GM12878 (cell line): Measurements from ENCODE around the gene PORCN. TPM values are rescaled to one million over a fixed set of nuclear protein-coding genes. Genes with fewer than 3 reads are reported as not detected.

ENCODE experiments used
- ATAC-seq: fragments of 200-7000 bp; cut with Tn5 transposase; 3 replicates; pipeline ENCODE4 v1.9.1; 2020; ENCODE audit warnings: mild to moderate bottlenecking, moderate library complexity
- BruUV-seq: library from RNA; stranded (reverse); fragments of 400-500 nt; replicated peaks from 2 replicates; lab custom pipeline; 2021; lab: Mats Ljungman, UMichigan
- CTCF ChIA-PET: fragments of 300-600 bp; sonication (Branson Sonifier 250); formaldehyde crosslinking; extraction: SDS; loops from one replicate; lab custom pipeline; 2021; ENCODE audit warnings: inconsistent platforms; lab: Yijun Ruan, JAX
- POLR2A ChIA-PET: fragments of 350-600 bp; formaldehyde crosslinking; extraction: SDS; loops from one replicate; lab custom pipeline; 2021; ENCODE audit warnings: inconsistent platforms; lab: Charles Lee
- RAD21 ChIA-PET: fragments of 300-600 bp; sonication (Branson Sonifier 250); formaldehyde crosslinking; loops from one replicate; lab custom pipeline; 2023; ENCODE audit warnings: antibody characterized with exemption; ENCODE audit not compliant: unreplicated experiment; lab: Charles Lee
- SMC1A ChIA-PET: fragments of 300-600 bp; sonication (Branson Sonifier 250); formaldehyde crosslinking; loops from one replicate; lab custom pipeline; 2023; ENCODE audit not compliant: unreplicated experiment, uncharacterized antibody; lab: Charles Lee
- DNase-seq: peaks from one replicate; pipeline ENCODE4 v3.0.0-alpha.2; 2011; ENCODE audit warnings: low read depth, low spot score
- FAIRE-seq: peaks from 3 replicates; lab custom pipeline; 2011; peaks lifted over from hg19 to GRCh38; lab: Jason Lieb, UNC
- H2AFZ ChIP-seq: 2 replicates; pipeline ENCODE4 v1.6.0; 2011; ENCODE audit warnings: low read depth, low read length, control low read depth; ENCODE audit not compliant: control insufficient read depth
- H3K27ac ChIP-seq: 2 replicates; pipeline ENCODE4 v1.5.1; 2011; ENCODE audit warnings: control low read depth; ENCODE audit not compliant: control insufficient read depth, insufficient read depth
- H3K27me3 ChIP-seq, 2 experiments: replicated peaks in 1 of 2; 2 replicates each; pipeline versions ENCODE4 v1.6.0 to v1.6.1; 2011; ENCODE audit warnings: low read length in 1 of 2; ENCODE audit not compliant: control insufficient read depth in 2 of 2, insufficient read depth in 2 of 2
- H3K36me3 ChIP-seq, 2 experiments: 2 replicates each; pipeline ENCODE4 v1.5.1; 2011; ENCODE audit warnings: low read length in 1 of 2; ENCODE audit not compliant: control insufficient read depth in 2 of 2, insufficient read depth in 2 of 2
- H3K4me1 ChIP-seq: 2 replicates; pipeline ENCODE4 v1.6.1; 2011; ENCODE audit warnings: mild to moderate bottlenecking, low read length, moderate library complexity, mixed read lengths; ENCODE audit not compliant: control insufficient read depth, insufficient read depth
- H3K4me2 ChIP-seq: 2 replicates; pipeline ENCODE4 v1.6.0; 2011; ENCODE audit warnings: control low read depth; ENCODE audit not compliant: control insufficient read depth, insufficient read depth
- H3K4me3 ChIP-seq: fragments of 200-600 bp; sonication (generic); 2 replicates; pipeline ENCODE4 v1.5.1; 2016
- H3K79me2 ChIP-seq: 2 replicates; pipeline ENCODE4 v1.6.0; 2011; ENCODE audit warnings: low read length; ENCODE audit not compliant: control insufficient read depth, insufficient read depth
- H3K9ac ChIP-seq: 2 replicates; pipeline ENCODE4 v1.8.0; 2011; ENCODE audit warnings: low read length, control low read depth, mixed read lengths; ENCODE audit not compliant: control insufficient read depth, insufficient read depth
- H3K9me3 ChIP-seq: replicated peaks from 3 replicates; pipeline ENCODE4 v1.5.1; 2011; ENCODE audit warnings: mild to moderate bottlenecking, low read length; ENCODE audit not compliant: control insufficient read depth, insufficient read depth
- H4K20me1 ChIP-seq: 2 replicates; pipeline ENCODE4 v1.6.0; 2011; ENCODE audit not compliant: control insufficient read depth, insufficient read depth
- CBX5 ChIP-seq: sonication (generic); IDR thresholded peaks from 2 replicates; pipeline ENCODE4 v1.6.1; 2016; ENCODE audit warnings: low read depth, moderate library complexity, mild to moderate bottlenecking, inconsistent platforms
- EP300 ChIP-seq, 2 experiments: fragments of 150-350 bp in 1 of 2; IDR thresholded peaks; 2 replicates each; pipeline ENCODE4 v1.6.1; 2011 to 2012; ENCODE audit warnings: low read depth in 2 of 2, low read length in 2 of 2, borderline replicate concordance in 1 of 2, improper control_type of control experiment in 1 of 2, inconsistent platforms in 1 of 2; ENCODE audit not compliant: control insufficient read depth in 1 of 2
- EZH2 ChIP-seq: IDR thresholded peaks from 2 replicates; pipeline ENCODE4 v1.6.1; 2012; ENCODE audit warnings: low read depth, mild to moderate bottlenecking, control low read depth, inconsistent platforms, low read length, borderline replicate concordance; ENCODE audit not compliant: control insufficient read depth
- KLF5 ChIP-seq: fragments of 450-650 bp; IDR thresholded peaks from 2 replicates; pipeline ENCODE4 v1.6.1; 2014; ENCODE audit warnings: mild to moderate bottlenecking; ENCODE audit not compliant: partially characterized antibody
- MEF2A ChIP-seq: IDR thresholded peaks from 2 replicates; pipeline ENCODE4 v1.6.1; 2011; ENCODE audit warnings: low read depth, mild to moderate bottlenecking, low read length, moderate library complexity; ENCODE audit not compliant: insufficient read depth
- MYC ChIP-seq: IDR thresholded peaks from 2 replicates; pipeline ENCODE4 v1.6.1; 2011; ENCODE audit warnings: mild to moderate bottlenecking, low read length, moderate library complexity, inconsistent platforms; ENCODE audit not compliant: insufficient read depth, insufficient replicate concordance, insufficient read length, severe bottlenecking
- NFIC ChIP-seq: IDR thresholded peaks from 2 replicates; pipeline ENCODE4 v1.6.1; 2012; ENCODE audit warnings: low read depth, mild to moderate bottlenecking, inconsistent platforms, low read length, moderate library complexity
- NKRF ChIP-seq: fragments of 450-650 bp; conservative IDR thresholded peaks from 2 replicates; pipeline ENCODE4 v1.6.1; 2017; ENCODE audit warnings: mild to moderate bottlenecking, moderate library complexity
- POLR2A ChIP-seq: IDR thresholded peaks from 2 replicates; pipeline ENCODE4 v1.6.1; 2011; ENCODE audit warnings: low read depth, mild to moderate bottlenecking, low read length
- SMC3 ChIP-seq: IDR thresholded peaks from 2 replicates; pipeline ENCODE4 v1.6.1; 2011; ENCODE audit warnings: low read length, improper control_type of control experiment, borderline replicate concordance
- TBL1XR1 ChIP-seq: IDR thresholded peaks from 2 replicates; pipeline ENCODE4 v1.6.1; 2012; ENCODE audit warnings: low read depth, low read length, improper control_type of control experiment
- WRNIP1 ChIP-seq: IDR thresholded peaks from 2 replicates; pipeline ENCODE4 v1.6.1; 2011; ENCODE audit warnings: low read depth, low read length, improper control_type of control experiment, borderline replicate concordance
- WGBS: methylation state at CpG from one replicate; pipeline ENCODE4 v1.1.6; 2016; ENCODE audit warnings: low lambda C conversion rate; ENCODE audit not compliant: insufficient replicate concordance, insufficient coverage; ENCODE audit errors: missing lambda C conversion rate; 5-methylcytosine and 5-hydroxymethylcytosine counted together
- in situ Hi-C: fragments of 300-500 bp; cut with MboI; formaldehyde crosslinking; loops from 9 replicates; pipeline ENCODE4 v1.14.3; 2018; ENCODE audit warnings: mixed read lengths
- intact Hi-C: fragments of 100-400 bp; cut with micrococcal nuclease; formaldehyde crosslinking; loops from one replicate; pipeline ENCODE4 v1.14.2; 2022; ENCODE audit not compliant: unreplicated experiment
- polyA plus RNA-seq, 11 experiments: library from polyadenylated mRNA; depleted of rRNA in 4 of 11; unstranded in 6 of 11; stranded (reverse) in 5 of 11; fragments of >200 nt; fragmentation: Nextera tagmentation in 4 of 11; fragmentation: Illumina TruSeq in 1 of 11; extraction: Ambion mirVana in 4 of 11; extraction: Trizol in 1 of 11; gene quantifications; 1 replicate in 1 of 11; 2 replicates in 10 of 11; pipeline versions ENCODE4 v1.2.1 to v1.2.3, GENCODE V29; 2011 to 2016; ENCODE audit warnings: inconsistent platforms in 2 of 11, missing spikeins in 2 of 11, low read depth in 1 of 11
- total RNA-seq, 4 experiments: library from RNA; depleted of rRNA in 3 of 4; stranded (reverse); fragments of >200 nt in 3 of 4; fragmentation: Illumina TruSeq in 1 of 4; extraction: Trizol in 1 of 4; gene quantifications; 2 replicates each; pipeline versions ENCODE4 v1.2.1 to v1.2.3, GENCODE V29; 2013 to 2021
- TF ChIP-seq, protein P1 (sequence below): IDR thresholded peaks from 2 replicates; pipeline ENCODE4 v1.6.1; 2011; ENCODE audit warnings: low read depth, mild to moderate bottlenecking, low read length, moderate library complexity, borderline replicate concordance; ENCODE audit errors: extremely low read depth
- TF ChIP-seq, protein P2 (sequence below): fragments of 450-650 bp; IDR thresholded peaks from 2 replicates; pipeline ENCODE4 v1.6.1; 2017; ENCODE audit warnings: borderline replicate concordance

The PORCN gene
- total and polyA plus RNA-seq, 10 of the 15 experiments (the other 5 are each of a cell fraction or from before 2014, with no cell fraction given), result 0.27 to 21.0 (median 14.1) TPM

GRCh38 chrX:48476919-48477318 lies 31.9 kb upstream of the PORCN start (continued):
- TF ChIP-seq, protein P1, sequence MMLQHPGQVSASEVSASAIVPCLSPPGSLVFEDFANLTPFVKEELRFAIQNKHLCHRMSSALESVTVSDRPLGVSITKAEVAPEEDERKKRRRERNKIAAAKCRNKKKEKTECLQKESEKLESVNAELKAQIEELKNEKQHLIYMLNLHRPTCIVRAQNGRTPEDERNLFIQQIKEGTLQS, result no peak
- TF ChIP-seq MYC (no peak), NFIC (no peak)

DNA sequence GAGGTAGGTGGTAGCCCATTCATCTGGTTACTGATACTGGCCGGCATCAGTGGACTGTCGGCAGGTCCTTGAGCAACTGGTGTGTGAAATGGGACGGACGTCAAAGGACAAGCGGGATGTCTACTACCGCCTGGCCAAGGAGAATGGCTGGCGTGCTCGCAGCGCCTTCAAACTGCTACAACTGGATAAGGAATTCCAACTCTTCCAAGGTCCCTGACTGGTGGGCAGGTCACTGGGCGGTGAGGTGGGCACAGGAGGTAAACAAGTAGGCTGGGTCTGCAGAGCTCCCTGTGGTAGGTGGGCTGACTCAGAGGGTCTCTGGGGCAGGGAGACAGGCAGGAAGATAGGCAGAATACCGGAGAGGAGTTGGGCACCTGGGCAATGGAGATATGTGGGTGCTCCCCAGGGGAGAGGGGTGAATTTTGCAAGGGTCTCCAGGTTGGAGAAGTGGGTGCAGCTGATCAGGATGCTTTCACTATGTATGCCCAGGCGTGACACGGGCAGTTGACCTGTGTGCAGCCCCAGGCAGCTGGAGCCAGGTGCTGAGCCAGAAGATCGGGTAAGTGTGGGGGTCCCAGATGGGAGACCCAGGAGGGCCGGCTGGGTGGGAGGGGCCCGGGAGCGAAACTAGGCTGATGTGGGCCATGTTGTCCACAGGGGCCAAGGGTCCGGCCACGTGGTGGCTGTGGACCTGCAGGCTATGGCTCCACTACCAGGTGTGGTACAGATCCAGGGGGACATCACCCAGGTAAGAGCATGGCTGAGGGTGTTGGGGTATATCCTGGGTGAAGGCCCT lies 30.6 kb upstream of the PORCN start:
- RAD21 ChIA-PET, result no interaction called here
- H3K27ac ChIP-seq, result no peak overlapping the region

More for the DNA sequence above, 30.6 kb upstream of the PORCN start:
- ChIA-PET CTCF (no interaction called here), POLR2A (no interaction called here), SMC1A (no interaction called here)
- no peaks in the 10 kb centered on the region; a peak in 2 of 4 replicates for H3K36me3 ChIP-seq
- no TSS peak for BruUV-seq
- H3K4me2 ChIP-seq, result peak overlapping the region; percentile 80
- H4K20me1 ChIP-seq, result no peaks in the 10 kb centered on the region
- no peaks in the 10 kb centered on the region for H3K27me3 ChIP-seq
- intact Hi-C loops (loop anchor here (2.0 to 10.0 kb wide), 2 partner anchors 31 to 417 kb away; partner anchors contain the start of genes PORCN, PQBP1 and TIMM17B), in situ Hi-C loops (no loop called here)
- DNase-seq (no peak), ATAC-seq (no peak), FAIRE-seq (no peak)
- H3K4me3 ChIP-seq, result 0 out of 2 replicates have a peak overlapping the region, but pooled peaks have one; percentile 74
- WGBS, result 87% methylated on average over 18 of the region's 19 CpGs
- no peaks in the 10 kb centered on the region for H3K4me1 ChIP-seq
- no peak overlapping the region for H2AFZ ChIP-seq
- H3K9me3 ChIP-seq, result no peaks in the 10 kb centered on the region
- H3K9ac ChIP-seq, result no peak overlapping the region
- H3K79me2 ChIP-seq, result peaks cover 27% of the 10 kb centered on the region
- no peak for TF ChIP-seq POLR2A
- TF ChIP-seq, protein P2, sequence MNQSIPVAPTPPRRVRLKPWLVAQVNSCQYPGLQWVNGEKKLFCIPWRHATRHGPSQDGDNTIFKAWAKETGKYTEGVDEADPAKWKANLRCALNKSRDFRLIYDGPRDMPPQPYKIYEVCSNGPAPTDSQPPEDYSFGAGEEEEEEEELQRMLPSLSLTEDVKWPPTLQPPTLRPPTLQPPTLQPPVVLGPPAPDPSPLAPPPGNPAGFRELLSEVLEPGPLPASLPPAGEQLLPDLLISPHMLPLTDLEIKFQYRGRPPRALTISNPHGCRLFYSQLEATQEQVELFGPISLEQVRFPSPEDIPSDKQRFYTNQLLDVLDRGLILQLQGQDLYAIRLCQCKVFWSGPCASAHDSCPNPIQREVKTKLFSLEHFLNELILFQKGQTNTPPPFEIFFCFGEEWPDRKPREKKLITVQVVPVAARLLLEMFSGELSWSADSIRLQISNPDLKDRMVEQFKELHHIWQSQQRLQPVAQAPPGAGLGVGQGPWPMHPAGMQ, result no peak
- TF ChIP-seq MEF2A, result no peak
- no peak for TF ChIP-seq WRNIP1
- TF ChIP-seq, protein P1, result no peak
- TF ChIP-seq NKRF, result no peak
- TF ChIP-seq KLF5, result no peak
- no peak for TF ChIP-seq TBL1XR1
- TF ChIP-seq CBX5, result no peak
- no peak for TF ChIP-seq SMC3
- no peak for TF ChIP-seq EZH2
- TF ChIP-seq EP300 (IDR thresholded peaks at IDR 0.05; ENCODE audit: borderline replicate concordance in 1 of 2, control insufficient read depth in 1 of 2, low read depth in 2 of 2, low read length in 2 of 2), result no peak
